GM18505 (cell line): ENCODE measurements around the gene NFIA.

Experiments
- ATAC-seq: cut with Tn5 transposase; IDR thresholded peaks from one replicate; pipeline ENCODE4 v1.9.1; 2021; ENCODE audit not compliant: unreplicated experiment
- POLR2A ChIP-seq: IDR thresholded peaks from 4 replicates; pipeline ENCODE4 v1.6.1; 2011; ENCODE audit warnings: borderline replicate concordance; ENCODE audit not compliant: insufficient read depth, insufficient read length; ENCODE audit errors: extremely low read depth

Gene NFIA

DNA sequence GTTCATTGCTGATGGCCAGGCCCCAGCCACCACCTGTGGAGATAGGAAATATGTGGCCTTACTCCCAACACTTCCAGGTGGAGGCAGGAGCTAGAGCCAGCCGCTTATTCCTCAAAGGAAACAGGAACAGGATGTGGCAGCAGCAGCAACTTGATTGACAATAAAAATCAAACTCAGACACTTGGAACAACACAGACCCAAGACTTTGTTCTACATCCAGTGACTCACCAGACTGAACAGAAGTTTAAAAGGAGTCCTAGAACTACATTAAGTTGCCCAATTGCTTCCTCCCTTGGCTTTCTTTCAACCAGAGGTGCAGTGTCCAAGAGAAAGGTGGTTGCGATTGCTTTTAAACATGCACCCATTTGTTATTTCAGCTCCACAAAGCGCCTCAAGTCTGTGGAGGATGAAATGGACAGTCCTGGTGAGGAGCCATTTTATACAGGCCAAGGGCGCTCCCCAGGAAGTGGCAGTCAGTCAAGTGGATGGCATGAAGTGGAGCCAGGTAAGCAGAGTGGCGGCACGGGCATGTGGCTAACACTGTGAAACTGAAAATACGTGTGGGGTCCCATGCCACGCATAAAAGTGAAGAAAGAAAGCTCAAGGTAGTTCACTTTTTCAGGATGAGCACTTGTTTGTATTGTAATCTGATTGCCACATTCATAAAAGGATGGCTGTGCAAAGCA, 276.6 kb downstream of the NFIA start:
- ATAC-seq, result no peak
- TF ChIP-seq POLR2A, result no peak

DNA sequence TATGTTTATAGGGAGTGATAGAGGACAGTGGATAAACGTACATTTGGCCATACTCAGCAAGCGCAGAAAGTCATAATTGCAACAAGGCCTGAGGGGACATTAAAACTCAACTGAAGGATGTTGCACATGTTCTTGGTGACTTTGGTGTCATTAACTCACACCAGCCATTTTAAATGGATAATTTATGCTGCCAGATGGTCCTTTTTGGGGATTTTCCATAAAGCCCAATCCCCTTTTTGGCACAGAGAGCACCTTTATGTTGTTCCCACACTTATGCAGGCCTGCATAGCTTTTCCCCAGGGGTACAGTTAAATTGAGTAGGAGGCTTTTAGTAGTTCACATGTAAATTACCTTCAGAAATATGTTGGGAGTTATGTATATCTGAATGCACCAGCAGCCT, 279.6 kb downstream of the NFIA start:
- no peak for TF ChIP-seq POLR2A
- ATAC-seq, result no peak

- ATAC-seq, result no peak
- no peak for TF ChIP-seq POLR2A
Observed at GRCh38 chr1:61362351-61362750, 280.0 kb downstream of the NFIA start.

GRCh38 chr1:61368366-61368765, 286.0 kb downstream of the NFIA start:
- no peak for TF ChIP-seq POLR2A
- no peak for ATAC-seq

- no peak for TF ChIP-seq POLR2A
- ATAC-seq, result no peak
Observed at GRCh38 chr1:61368876-61369275, 286.5 kb downstream of the NFIA start.

GRCh38 chr1:61370177-61370912, 288.0 kb downstream of the NFIA start:
- no peak for TF ChIP-seq POLR2A
- no peak for ATAC-seq

DNA sequence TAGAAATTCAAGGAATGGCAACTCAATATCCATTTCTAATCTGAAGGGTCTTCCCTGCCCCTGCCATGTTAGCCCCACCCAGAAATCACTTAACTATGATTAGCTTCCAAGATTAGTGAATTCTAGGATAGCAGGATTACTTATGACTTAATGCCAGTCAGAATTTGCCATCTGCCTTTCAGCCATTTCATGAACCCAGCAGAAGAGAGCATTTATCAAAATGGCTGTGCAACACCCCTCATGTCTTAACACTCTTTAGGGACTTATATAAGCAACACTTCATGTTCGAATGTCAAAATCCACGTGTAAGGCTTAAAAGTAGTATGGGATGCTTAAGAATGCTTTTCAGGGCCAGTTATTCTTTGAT, 288.5 kb downstream of the NFIA start:
- no peak for TF ChIP-seq POLR2A
- ATAC-seq, result no peak

DNA sequence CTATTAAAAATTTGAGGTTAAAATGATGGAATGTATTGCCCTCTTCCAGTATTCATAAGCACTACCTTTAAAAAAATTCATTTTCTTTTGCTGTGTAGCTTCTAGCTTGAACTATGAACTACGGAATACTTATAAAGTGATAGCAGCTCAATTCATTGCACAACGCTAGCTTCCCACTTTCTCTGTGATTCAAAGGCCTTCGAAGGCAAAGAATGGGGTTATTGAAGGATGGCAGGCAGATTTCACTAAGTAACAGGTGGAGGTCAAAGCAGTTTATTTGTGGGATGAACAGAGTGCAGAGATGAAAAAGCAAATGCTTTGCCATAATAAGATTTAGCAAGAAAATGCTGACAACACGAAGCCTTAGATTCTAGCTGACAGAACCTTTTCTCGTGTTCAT, 290.6 kb downstream of the NFIA start:
- TF ChIP-seq POLR2A, result no peak
- ATAC-seq, result no peak

DNA sequence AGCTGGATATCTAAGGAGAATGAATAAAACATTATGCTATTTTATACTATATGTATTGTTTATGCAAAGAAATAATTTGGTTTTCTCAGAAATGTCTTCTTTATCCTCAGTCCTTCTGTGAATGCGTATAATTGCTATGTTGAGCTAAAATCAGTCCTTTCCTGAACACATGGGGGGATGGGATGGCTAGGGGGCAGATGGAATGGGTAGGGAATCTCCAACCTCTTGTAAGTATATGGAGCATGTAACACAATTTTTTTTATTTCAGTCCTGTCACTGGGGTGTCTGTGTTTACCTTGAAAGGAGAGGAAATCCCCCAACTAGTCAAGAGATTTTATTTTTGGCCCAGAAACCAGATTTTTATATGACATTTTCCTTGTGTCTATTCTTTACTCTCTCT, 291.8 kb downstream of the NFIA start:
- ATAC-seq, result no peak
- no peak for TF ChIP-seq POLR2A

DNA sequence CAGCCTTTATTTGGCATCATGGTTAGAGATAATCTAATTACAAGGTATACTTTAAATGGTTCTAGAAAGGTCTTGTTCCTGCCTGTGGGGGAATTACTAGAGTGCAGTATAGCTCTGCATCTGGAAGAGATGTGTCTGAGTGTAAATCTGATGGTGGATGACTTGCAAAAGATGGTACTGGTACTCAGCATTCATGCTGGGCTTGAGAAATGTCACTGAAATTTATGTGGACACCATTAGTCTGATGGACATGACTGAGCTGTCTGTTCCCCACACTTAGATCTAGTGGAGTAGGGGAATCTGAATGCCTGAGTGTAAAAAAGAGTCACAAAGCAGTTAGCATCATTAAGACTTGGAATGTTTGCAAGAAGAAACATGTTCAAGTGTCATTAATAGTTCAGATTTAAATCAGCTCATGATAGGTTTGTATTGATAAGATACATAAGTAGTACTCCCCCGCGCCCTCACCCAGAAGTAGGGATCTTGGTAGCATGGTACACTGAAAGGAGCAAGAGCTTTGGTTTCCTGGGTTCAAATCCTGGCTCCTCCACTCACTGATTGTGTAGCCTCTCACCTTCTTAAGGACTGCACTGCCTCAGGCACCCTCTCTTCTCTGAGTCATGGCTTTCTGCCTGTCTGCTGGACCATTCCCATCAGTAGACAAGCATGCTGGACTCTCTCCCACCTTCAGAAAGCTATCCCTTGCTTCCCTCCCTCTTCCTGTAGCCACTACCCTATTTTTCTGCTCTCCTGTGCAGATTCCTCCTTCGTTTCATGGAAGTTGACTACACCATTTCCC, 292.9 kb downstream of the NFIA start:
- ATAC-seq, result no peak
- TF ChIP-seq POLR2A, result no peak

- ATAC-seq, result no peak
- no peak for TF ChIP-seq POLR2A
Observed at GRCh38 chr1:61376151-61376550, 293.8 kb downstream of the NFIA start.

GRCh38 chr1:61377242-61377958, 295.0 kb downstream of the NFIA start:
- ATAC-seq, result no peak
- no peak for TF ChIP-seq POLR2A

- no peak for ATAC-seq
- TF ChIP-seq POLR2A, result no peak
Observed at GRCh38 chr1:61378494-61379180, 296.3 kb downstream of the NFIA start.

- TF ChIP-seq POLR2A, result no peak
- no peak for ATAC-seq
Observed at GRCh38 chr1:61379693-61380092, 297.3 kb downstream of the NFIA start.

DNA sequence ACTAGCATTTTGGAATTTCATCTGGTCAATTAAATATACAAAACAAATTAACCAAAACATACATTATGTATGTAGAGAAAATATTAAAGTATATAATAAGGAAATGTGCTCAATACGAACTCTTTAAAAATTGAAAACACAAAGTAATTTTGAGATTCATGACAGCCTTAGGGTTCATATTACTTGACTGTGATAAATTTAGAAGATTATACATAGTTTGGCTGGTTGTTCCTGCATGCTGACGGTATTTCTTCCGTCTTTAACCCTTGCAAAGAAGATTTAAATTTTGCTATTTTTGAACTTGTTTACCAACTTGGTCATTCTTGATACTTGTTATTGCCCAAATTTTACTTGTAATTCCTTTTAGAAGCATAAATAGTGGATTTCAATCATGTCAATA, 298.2 kb downstream of the NFIA start:
- no peak for TF ChIP-seq POLR2A
- ATAC-seq, result no peak
